Prostate gland (tissue), 2 donors: Measurements from ENCODE around the gene LIPH. TPM values are rescaled to one million over a fixed set of nuclear protein-coding genes. Genes with fewer than 3 reads are reported as not detected.
"Not testable (repeated sequence)": the region's sequence is repeated elsewhere in the genome, so short reads cannot be mapped to it uniquely, and the experiment has no call there.

Source experiments
- DNase-seq: peaks from one replicate; pipeline ENCODE4 v3.0.0-alpha.2; 2019; ENCODE audit warnings: low spot score
- H3K27ac ChIP-seq, 2 donors: fragments of 200-600 bp; sonication (generic); 2 replicates each; pipeline ENCODE4 v1.5.1; 2017 to 2019
- H3K27me3 ChIP-seq: fragments of 200-600 bp; sonication (generic); replicated peaks from 2 replicates; pipeline ENCODE4 v1.5.1; 2019; ENCODE audit not compliant: insufficient read depth
- H3K36me3 ChIP-seq, 2 donors: fragments of 200-600 bp; sonication (generic); 1 replicate in 1 of 2; 2 replicates in 1 of 2; pipeline versions ENCODE4 v1.5.1 to v1.8.1; 2017 to 2019
- H3K4me1 ChIP-seq: fragments of 200-600 bp; sonication (generic); replicated peaks from 2 replicates; pipeline ENCODE4 v1.5.1; 2019
- H3K4me3 ChIP-seq, 2 donors: fragments of 200-600 bp; sonication (generic); 2 replicates each; pipeline ENCODE4 v1.5.1; 2017 to 2019
- H3K9me3 ChIP-seq: fragments of 200-600 bp; sonication (generic); 2 replicates; pipeline ENCODE4 v1.5.1; 2017
- CTCF ChIP-seq, 4 experiments: fragments of 200-600 bp in 2 of 4; fragments of 450-650 bp in 2 of 4; sonication (generic) in 2 of 4; IDR thresholded peaks; 1 replicate in 3 of 4; 2 replicates in 1 of 4; pipeline ENCODE4 v1.5.1; 2016 to 2019; ENCODE audit warnings: antibody characterized with exemption in 4 of 4, mild to moderate bottlenecking in 2 of 4, moderate library complexity in 2 of 4
- POLR2A ChIP-seq: fragments of 450-650 bp; IDR thresholded peaks from one replicate; pipeline ENCODE4 v1.6.1; 2016; ENCODE audit warnings: antibody characterized with exemption, mild to moderate bottlenecking
- POLR2AphosphoS5 ChIP-seq: sonication (generic); formaldehyde crosslinking; IDR thresholded peaks from one replicate; pipeline ENCODE4 v1.6.1; 2017; ENCODE audit warnings: antibody characterized with exemption
- WGBS: methylation state at CpG from one replicate; pipeline ENCODE4 v1.1.5; 2018; 5-methylcytosine and 5-hydroxymethylcytosine counted together
- intact Hi-C: fragments of 100-400 bp; cut with DNase I; formaldehyde crosslinking; loops from one replicate; pipeline ENCODE4 v1.14.2; 2022
- total RNA-seq, 2 donors: library from RNA; depleted of rRNA; stranded (reverse); fragments of >200 nt; gene quantifications; one replicate each; pipeline ENCODE4 v1.1.0, GENCODE V29; 2016

LIPH gene
- total RNA-seq, 2 donors from 2014 or later = 17.0 to 19.6 TPM

GRCh38 chr3:185488465-185488864 is 63.9 kb downstream of the LIPH start:
- Histone ChIP-seq H3K27ac (no peak overlapping the region), H3K36me3 (no peaks in the 10 kb centered on the region), H3K4me3 (no peak overlapping the region), H3K4me1 (no peaks in the 10 kb centered on the region), H3K27me3 (no peaks in the 10 kb centered on the region), H3K9me3 (no peaks in the 10 kb centered on the region)
- TF ChIP-seq CTCF (IDR thresholded peaks at IDR 0.05) (no peak), POLR2AphosphoS5 (no peak), POLR2A (no peak)
- intact Hi-C loops = no loop called here
- WGBS = 87% methylated on average over 5 of the region's 5 CpGs
- DNase-seq = no peak

- intact Hi-C loops = no loop called here
These were observed 66.0 kb downstream of the LIPH start for GRCh38 chr3:185486394-185486793.

GRCh38 chr3:185484296-185484695 is 68.1 kb downstream of the LIPH start:
- no peak for TF ChIP-seq CTCF (IDR thresholded peaks at IDR 0.05)
- no peak for TF ChIP-seq POLR2A
- no peak for TF ChIP-seq POLR2AphosphoS5
- no peak for DNase-seq
- Histone ChIP-seq H3K4me3 (no peak overlapping the region), H3K27ac (no peak overlapping the region), H3K4me1 (no peaks in the 10 kb centered on the region), H3K27me3 (no peaks in the 10 kb centered on the region), H3K36me3 (no peaks in the 10 kb centered on the region), H3K9me3 (no peaks in the 10 kb centered on the region)
- WGBS = 92% methylated on average over 3 of the region's 3 CpGs
- intact Hi-C loops = no loop called here

More at GRCh38 chr3:185486394-185486793, 66.0 kb downstream of the LIPH start:
- 97% methylated on average over 5 of the region's 5 CpGs for WGBS
- Histone ChIP-seq H3K36me3 (no peaks in the 10 kb centered on the region), H3K4me1 (no peaks in the 10 kb centered on the region), H3K27ac (no peak overlapping the region), H3K27me3 (no peaks in the 10 kb centered on the region), H3K9me3 (no peaks in the 10 kb centered on the region), H3K4me3 (no peak overlapping the region)
- DNase-seq = no peak
- TF ChIP-seq POLR2A (no peak), CTCF (IDR thresholded peaks at IDR 0.05) (no peak), POLR2AphosphoS5 (no peak)

- Histone ChIP-seq H3K4me3 (no peak overlapping the region), H3K4me1 (no peaks in the 10 kb centered on the region), H3K27ac (no peak overlapping the region), H3K36me3 (no peaks in the 10 kb centered on the region), H3K9me3 (no peaks in the 10 kb centered on the region), H3K27me3 (no peaks in the 10 kb centered on the region)
- intact Hi-C loops = no loop called here
- DNase-seq = no peak
- WGBS = 96% methylated on average over 2 of the region's 2 CpGs
- TF ChIP-seq POLR2AphosphoS5 (no peak), POLR2A (no peak), CTCF (IDR thresholded peaks at IDR 0.05) (no peak)
These were observed 72.9 kb downstream of the LIPH start for GRCh38 chr3:185479373-185479945.

GRCh38 chr3:185477316-185477715 is 75.1 kb downstream of the LIPH start:
- no peak for DNase-seq
- Histone ChIP-seq H3K4me1 (no peaks in the 10 kb centered on the region), H3K9me3 (no peaks in the 10 kb centered on the region), H3K27me3 (no peaks in the 10 kb centered on the region), H3K36me3 (no peaks in the 10 kb centered on the region), H3K27ac (no peak overlapping the region), H3K4me3 (no peak overlapping the region)
- no peak for TF ChIP-seq POLR2A
- TF ChIP-seq CTCF (IDR thresholded peaks at IDR 0.05) = no peak
- TF ChIP-seq POLR2AphosphoS5 = no peak
- intact Hi-C loops = no loop called here
- whole genome bisulfite sequencing = 87% methylated on average over 3 of the region's 3 CpGs

- H3K27ac ChIP-seq, H3K4me3 ChIP-seq, H3K9me3 ChIP-seq, H3K4me1 ChIP-seq, intact Hi-C loops, DNase-seq, H3K36me3 ChIP-seq, H3K27me3 ChIP-seq: not testable (repeated sequence)
- 97% methylated on average over 6 of the region's 6 CpGs for WGBS
These were observed 77.5 kb downstream of the LIPH start for GRCh38 chr3:185474922-185475321.
